ENCODE data around the gene DPAGT1. TPM values are rescaled to one million over a fixed set of nuclear protein-coding genes. Genes with fewer than 3 reads are reported as not detected.

The DPAGT1 gene
- total RNA-seq, 1 experiment from 2014 or later: 45.1 TPM

GRCh38 chr11:119112314-119113020, 10.8 kb upstream of the DPAGT1 start (continued):
- no peak for TF ChIP-seq CBX3 (IDR thresholded peaks at IDR 0.05; ENCODE audit: low read depth)
- TF ChIP-seq SP1 (IDR thresholded peaks at IDR 0.05; ENCODE audit: low read depth): no peak
- no peak for TF ChIP-seq ATF3 (IDR thresholded peaks at IDR 0.05)
- TF ChIP-seq ELF1 (IDR thresholded peaks at IDR 0.05; ENCODE audit: borderline replicate concordance, low read depth): no peak
- TF ChIP-seq POLR2AphosphoS5 (IDR thresholded peaks at IDR 0.05; ENCODE audit: low read depth, low read length): no peak
- TF ChIP-seq EGR1 (IDR thresholded peaks at IDR 0.05; ENCODE audit: low read depth): no peak

- ATAC-seq: no peak
- POLR2A ChIA-PET: interaction anchor here (1.3 to 2.9 kb wide), 2 partner anchors 9 to 10 kb away, joined by 3 to 9 read pairs; partner anchors contain the start of genes DPAGT1 and HINFP
Observed at GRCh38 chr11:119111361-119111925, 9.8 kb upstream of the DPAGT1 start.

More at GRCh38 chr11:119111361-119111925, 9.8 kb upstream of the DPAGT1 start:
- Histone ChIP-seq H3K9me2 (ENCODE audit: insufficient read depth) (no peaks in the 10 kb centered on the region), H3K4me3 (replicated peaks in 1 of 2; ENCODE audit: low read depth in 1 of 2, low read length in 2 of 2) (no peak overlapping the region), H3K36me3 (ENCODE audit: control insufficient read depth in 1 of 2, insufficient read depth in 2 of 2, low read length in 2 of 2) (peaks cover 11 to 21% of the 10 kb centered on the region in 2 experiments; a peak in 2 of 4 replicates), H2AFZ (ENCODE audit: low read depth, low read length, poor library complexity, severe bottlenecking) (no peak overlapping the region), H3K9ac (ENCODE audit: low read length) (no peak overlapping the region), H3K79me2 (ENCODE audit: insufficient read depth, low read length) (peaks cover 6% of the 10 kb centered on the region; the same call in 1 of the 2 replicates), H3K27ac (ENCODE audit: low read depth, low read length) (no peak overlapping the region), H3K4me2 (ENCODE audit: low read length) (no peak overlapping the region), H3K4me1 (ENCODE audit: control insufficient read depth in 1 of 2, insufficient read depth in 2 of 2, low read length in 2 of 2) (peaks cover 11 to 25% of the 10 kb centered on the region in 2 experiments), H3K27me3 (ENCODE audit: insufficient read depth, low read length) (no peaks in the 10 kb centered on the region), H3K9me3 (ENCODE audit: control insufficient read depth in 1 of 2, insufficient read depth in 1 of 2, low read depth in 1 of 2, low read length in 2 of 2) (no peaks in the 10 kb centered on the region), H4K20me1 (ENCODE audit: insufficient read depth) (no peaks in the 10 kb centered on the region)
- DNase-seq (ENCODE audit: low read depth, low spot score): no peak
- CTCF ChIA-PET: no interaction called here
- intact Hi-C loops (cut with micrococcal nuclease): no loop called here
- TF ChIP-seq SP1 (IDR thresholded peaks at IDR 0.05; ENCODE audit: low read depth) (no peak), FOSL1 (IDR thresholded peaks at IDR 0.05; ENCODE audit: low read depth) (no peak), CEBPB (IDR thresholded peaks at IDR 0.05; ENCODE audit: low read depth) (no peak), ZNF274 (IDR thresholded peaks at IDR 0.05; ENCODE audit: low read depth, low read length) (no peak), POLR2A (IDR thresholded peaks at IDR 0.05; ENCODE audit: borderline replicate concordance, extremely low read depth, insufficient read depth, insufficient read length) (no peak), RAD21 (IDR thresholded peaks at IDR 0.05; ENCODE audit: low read depth) (no peak), MAX (IDR thresholded peaks at IDR 0.05) (no peak), POLR2AphosphoS5 (IDR thresholded peaks at IDR 0.05; ENCODE audit: low read depth, low read length) (no peak), CBX3 (IDR thresholded peaks at IDR 0.05; ENCODE audit: low read depth) (no peak), JUND (IDR thresholded peaks at IDR 0.05) (no peak), CTCF (IDR thresholded peaks at IDR 0.05 in 2 of 3, conservative IDR thresholded peaks at IDR 0.05 in 1 of 3; ENCODE audit: borderline replicate concordance in 1 of 3, insufficient read depth in 1 of 3, low read depth in 2 of 3, low read length in 2 of 3) (no peak), SIN3A (IDR thresholded peaks at IDR 0.05; ENCODE audit: low read depth) (no peak), TCF7L2 (IDR thresholded peaks at IDR 0.05; ENCODE audit: borderline replicate concordance, extremely low read depth, insufficient read depth, insufficient read length) (no peak), EGR1 (IDR thresholded peaks at IDR 0.05; ENCODE audit: low read depth) (no peak)
- no TSS peak for BruUV-seq (replicated peaks)
- RAD21 ChIA-PET (ENCODE audit: low non-redundant PET in 1 of 2, low total read pairs in 2 of 2, uncharacterized antibody in 2 of 2, unreplicated experiment in 2 of 2): no interaction called here
